SK-N-SH (cell line): ENCODE measurements around the gene ODAD3. TPM values are rescaled to one million over a fixed set of nuclear protein-coding genes. Genes with fewer than 3 reads are reported as not detected.
"Not testable (repeated sequence)": the region's sequence is repeated elsewhere in the genome, so short reads cannot be mapped to it uniquely, and the experiment has no call there.

Experiments used
- CTCF ChIA-PET: fragments of 300-600, 350-600 bp; formaldehyde crosslinking; extraction: SDS; loops from one replicate; lab custom pipeline; 2021; lab: Yijun Ruan, JAX
- POLR2A ChIA-PET: fragments of 350-600 bp; sonication (Branson Sonifier 250); formaldehyde crosslinking; extraction: SDS; loops from one replicate; lab custom pipeline; 2020; ENCODE audit warnings: antibody characterized with exemption, inconsistent platforms; lab: Yijun Ruan, JAX
- DNase-seq: peaks from one replicate; pipeline ENCODE4 v3.0.0; 2012
- H2AFZ ChIP-seq: fragments of 200-600 bp; sonication (generic); 2 replicates; pipeline ENCODE4 v1.8.1; 2016; ENCODE audit warnings: antibody characterized with exemption, mild to moderate bottlenecking, low read depth
- H3F3A ChIP-seq: fragments of 200-600 bp; sonication (generic); replicated peaks from 2 replicates; pipeline ENCODE3; 2016; ENCODE audit warnings: antibody characterized with exemption, mild to moderate bottlenecking; ENCODE audit not compliant: insufficient read depth
- H3K27ac ChIP-seq, 2 experiments: fragments of 200-500 bp in 1 of 2; fragments of 200-600 bp in 1 of 2; sonication (Bioruptor generic) in 1 of 2; sonication (generic), shearing (Covaris generic) in 1 of 2; 2 replicates each; pipeline versions ENCODE4 v1.5.1 to v1.6.1; 2014 to 2016; ENCODE audit warnings: low read depth in 2 of 2, inconsistent platforms in 1 of 2, low read length in 1 of 2, mild to moderate bottlenecking in 1 of 2, mixed read lengths in 1 of 2
- H3K27me3 ChIP-seq: fragments of 200-600 bp; sonication (generic), shearing (Covaris generic); 2 replicates; pipeline ENCODE4 v1.6.1; 2016; ENCODE audit warnings: mixed run types; ENCODE audit not compliant: insufficient read depth
- H3K36me3 ChIP-seq, 2 experiments: fragments of 200-500 bp in 1 of 2; fragments of 200-600 bp in 1 of 2; sonication (Bioruptor generic) in 1 of 2; sonication (generic) in 1 of 2; replicated peaks in 1 of 2; 2 replicates each; pipeline versions ENCODE3 to v1.5.1; 2014 to 2016; ENCODE audit warnings: low read length in 1 of 2, mild to moderate bottlenecking in 1 of 2; ENCODE audit not compliant: insufficient read depth in 2 of 2, control insufficient read depth in 1 of 2
- H3K4me1 ChIP-seq, 2 experiments: fragments of 200-500 bp in 1 of 2; fragments of 200-600 bp in 1 of 2; sonication (Bioruptor generic) in 1 of 2; sonication (generic), shearing (Covaris generic) in 1 of 2; 2 replicates each; pipeline versions ENCODE4 v1.5.1 to v1.6.1; 2014 to 2016; ENCODE audit warnings: low read depth in 1 of 2, low read length in 1 of 2, mixed run types in 1 of 2; ENCODE audit not compliant: insufficient read depth in 2 of 2, control insufficient read depth in 1 of 2
- H3K4me2 ChIP-seq: fragments of 200-600 bp; sonication (generic), shearing (Covaris generic); 2 replicates; pipeline ENCODE4 v1.6.1; 2017; ENCODE audit warnings: mixed run types
- H3K4me3 ChIP-seq, 2 experiments: fragments of 200-500 bp in 1 of 2; fragments of 200-600 bp in 1 of 2; sonication (Bioruptor generic) in 1 of 2; sonication (generic), shearing (Covaris generic) in 1 of 2; 2 replicates each; pipeline versions ENCODE4 v1.5.1 to v1.8.1; 2014 to 2016; ENCODE audit warnings: low read depth in 2 of 2, inconsistent platforms in 1 of 2, low read length in 1 of 2, mild to moderate bottlenecking in 1 of 2, mixed read lengths in 1 of 2, moderate library complexity in 1 of 2
- H3K79me2 ChIP-seq: fragments of 200-600 bp; sonication (generic); 2 replicates; pipeline ENCODE4 v1.8.1; 2017; ENCODE audit warnings: mild to moderate bottlenecking; ENCODE audit not compliant: insufficient read depth
- H3K9ac ChIP-seq: fragments of 200-600 bp; sonication (generic); 2 replicates; pipeline ENCODE4 v1.6.1; 2017; ENCODE audit warnings: mixed run types
- H3K9me2 ChIP-seq: fragments of 200-600 bp; sonication (generic); 2 replicates; pipeline ENCODE4 v1.6.1; 2017; ENCODE audit warnings: mixed run types
- H3K9me3 ChIP-seq: fragments of 200-600 bp; sonication (generic); 2 replicates; pipeline ENCODE4 v1.6.1; 2017; ENCODE audit warnings: mixed run types, mild to moderate bottlenecking, moderate library complexity
- H4K20me1 ChIP-seq: fragments of 200-600 bp; sonication (generic); 2 replicates; pipeline ENCODE4 v1.6.1; 2017; ENCODE audit warnings: mild to moderate bottlenecking, mixed run types; ENCODE audit not compliant: insufficient read depth
- ELF1 ChIP-seq: IDR thresholded peaks from 2 replicates; pipeline ENCODE4 v1.4.0; 2012
- EP300 ChIP-seq, 2 experiments: IDR thresholded peaks; 2 replicates each; pipeline versions ENCODE4 v1.4.0 to v1.6.1; 2012; ENCODE audit warnings: borderline replicate concordance in 1 of 2, low read depth in 1 of 2, low read length in 1 of 2
- MAX ChIP-seq: IDR thresholded peaks from 2 replicates; pipeline ENCODE4 v1.4.0; 2012; ENCODE audit warnings: low read depth
- MEF2A ChIP-seq: IDR thresholded peaks from 2 replicates; pipeline ENCODE4 v1.4.0; 2012; ENCODE audit warnings: low read depth, borderline replicate concordance
- RCOR1 ChIP-seq: fragments of 150-350 bp; IDR thresholded peaks from 2 replicates; pipeline ENCODE4 v1.6.1; 2017; ENCODE audit warnings: antibody characterized with exemption, low read length
- RFX5 ChIP-seq: IDR thresholded peaks from 2 replicates; pipeline ENCODE4 v1.6.1; 2012; ENCODE audit warnings: mild to moderate bottlenecking, improper control_type of control experiment, low read length
- RXRA ChIP-seq: IDR thresholded peaks from 2 replicates; pipeline ENCODE4 v1.4.0; 2012; ENCODE audit warnings: low read depth, mild to moderate bottlenecking, borderline replicate concordance
- WGBS: methylation state at CpG from one replicate; pipeline ENCODE4 v1.1.6; 2017; ENCODE audit warnings: low lambda C conversion rate; 5-methylcytosine and 5-hydroxymethylcytosine counted together
- polyA plus RNA-seq, 3 experiments: library from polyadenylated mRNA; depleted of rRNA; stranded (reverse); fragments of >200 nt; gene quantifications; 2 replicates each; pipeline ENCODE4 v1.2.3, GENCODE V29; 2012

Gene ODAD3
- polyA plus RNA-seq, 1 of the 3 experiments (the other 2 are of a cell fraction), result 4.2 TPM

- H3K9me3 ChIP-seq, H3K27ac ChIP-seq, H2AFZ ChIP-seq, H3K9me2 ChIP-seq, H3F3A ChIP-seq, H3K36me3 ChIP-seq, DNase-seq, H3K4me3 ChIP-seq, H3K4me1 ChIP-seq, POLR2A ChIA-PET, H3K9ac ChIP-seq, H3K27me3 ChIP-seq, H3K4me2 ChIP-seq, H3K79me2 ChIP-seq, H4K20me1 ChIP-seq: not testable (repeated sequence)
- CTCF ChIA-PET, result interaction anchor here (1.0 to 2.2 kb wide), 6 partner anchors 11 to 39 kb away, joined by 3 to 6 read pairs (median 4); partner anchors contain the start of genes ODAD3, PRKCSH and RGL3
- 94% methylated on average over 9 of the region's 12 CpGs for WGBS
Measured at GRCh38 chr19:11406703-11407236, 28.2 kb downstream of the ODAD3 start.

- Histone ChIP-seq H2AFZ (no peak overlapping the region), H3F3A (peaks cover under 1% of the 10 kb centered on the region), H3K27ac (no peak overlapping the region), H4K20me1 (no peaks in the 10 kb centered on the region), H3K4me1 (no peaks in the 10 kb centered on the region), H3K36me3 (no peaks in the 10 kb centered on the region), H3K4me3 (no peak overlapping the region), H3K9me3 (no peaks in the 10 kb centered on the region), H3K9me2 (no peaks in the 10 kb centered on the region), H3K9ac (no peak overlapping the region), H3K27me3 (no peaks in the 10 kb centered on the region), H3K79me2 (no peaks in the 10 kb centered on the region), H3K4me2 (no peak overlapping the region)
- WGBS, result 96% methylated on average over 38 of the region's 44 CpGs
- POLR2A ChIA-PET, result no interaction called here
- TF ChIP-seq MAX, result no peak
- TF ChIP-seq RFX5, result no peak
- no peak for TF ChIP-seq MEF2A
- no peak for TF ChIP-seq RCOR1
- CTCF ChIA-PET, result interaction anchor here (0.6 to 2.2 kb wide), 6 partner anchors 13 to 319 kb away, joined by 3 to 6 read pairs (median 4); partner anchors contain the start of genes EPOR, ODAD3, PRKCSH and RGL3
- peak; percentile 20 for DNase-seq
Measured at GRCh38 chr19:11405846-11406643, 28.9 kb downstream of the ODAD3 start.

GRCh38 chr19:11404588-11405222 lies 30.2 kb downstream of the ODAD3 start:
- H3K9me3 ChIP-seq, result no peaks in the 10 kb centered on the region
- H3K9me2 ChIP-seq, result no peaks in the 10 kb centered on the region
- no peak overlapping the region for H3K27ac ChIP-seq
- POLR2A ChIA-PET, result no interaction called here
- CTCF ChIA-PET, result interaction anchor here (1.2 kb wide), 1 partner anchor 21 kb away, joined by 3 read pairs; the partner anchor contains the start of gene EPOR
- no peaks in the 10 kb centered on the region for H3F3A ChIP-seq
- TF ChIP-seq EP300 (IDR thresholded peaks at IDR 0.05; ENCODE audit: borderline replicate concordance in 1 of 2, low read depth in 1 of 2, low read length in 1 of 2) (no peak), ELF1 (no peak), RXRA (no peak)
- DNase-seq, result peak; percentile 16
- H3K79me2 ChIP-seq, result no peaks in the 10 kb centered on the region
- H3K4me3 ChIP-seq, result no peak overlapping the region
- no peaks in the 10 kb centered on the region for H3K36me3 ChIP-seq
- H3K9ac ChIP-seq, result no peak overlapping the region
- H3K4me2 ChIP-seq, result no peak overlapping the region
- 83% methylated on average over 9 of the region's 9 CpGs for WGBS
- no peaks in the 10 kb centered on the region for H3K27me3 ChIP-seq
- H2AFZ ChIP-seq, result no peak overlapping the region
- no peaks in the 10 kb centered on the region for H4K20me1 ChIP-seq
- H3K4me1 ChIP-seq, result no peaks in the 10 kb centered on the region
